Activated T-cell treated with anti-CD3 and anti-CD28 coated beads, Interleukin-2, amount 50 U/mL, for 48 hours (primary cell): Measurements from ENCODE around the gene ZMYND19.
"Not testable (repeated sequence)": the region's sequence is repeated elsewhere in the genome, so short reads cannot be mapped to it uniquely, and the experiment has no call there.

Experiments used
- DNase-seq, 2 experiments: peaks; one replicate each; pipeline ENCODE4 v3.0.0-alpha.2; 2020

ZMYND19 gene

GRCh38 chr9:137586854-137587253 lies 3.5 kb downstream of the ZMYND19 start:
- DNase-seq, result no peak

GRCh38 chr9:137583957-137584356 lies 6.4 kb downstream of the ZMYND19 start:
- DNase-seq, result no peak

DNA sequence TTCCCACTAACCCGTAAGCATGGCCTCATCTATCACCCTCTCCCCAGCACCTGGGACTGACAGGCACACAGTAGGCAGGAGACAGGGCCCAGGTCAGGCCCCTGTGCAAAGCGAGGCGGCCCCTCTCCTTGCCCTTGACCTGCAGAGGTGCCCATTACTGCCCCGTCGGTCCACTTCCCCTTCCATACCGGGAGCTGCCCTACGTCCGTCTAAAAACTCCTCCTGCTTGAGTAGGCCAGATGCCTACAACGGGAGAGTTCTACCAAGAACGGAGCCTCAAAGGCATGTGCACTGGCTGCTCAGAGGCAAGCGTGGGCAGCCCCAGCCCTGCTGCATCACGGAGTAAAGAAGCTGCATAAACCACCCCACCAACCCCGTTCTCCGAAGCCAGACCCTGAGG lies 7.0 kb downstream of the ZMYND19 start:
- no peak for DNase-seq

- peak in 1 of 2 experiments; percentile 35 for DNase-seq
These were observed 7.9 kb downstream of the ZMYND19 start for GRCh38 chr9:137582286-137582860.

DNA sequence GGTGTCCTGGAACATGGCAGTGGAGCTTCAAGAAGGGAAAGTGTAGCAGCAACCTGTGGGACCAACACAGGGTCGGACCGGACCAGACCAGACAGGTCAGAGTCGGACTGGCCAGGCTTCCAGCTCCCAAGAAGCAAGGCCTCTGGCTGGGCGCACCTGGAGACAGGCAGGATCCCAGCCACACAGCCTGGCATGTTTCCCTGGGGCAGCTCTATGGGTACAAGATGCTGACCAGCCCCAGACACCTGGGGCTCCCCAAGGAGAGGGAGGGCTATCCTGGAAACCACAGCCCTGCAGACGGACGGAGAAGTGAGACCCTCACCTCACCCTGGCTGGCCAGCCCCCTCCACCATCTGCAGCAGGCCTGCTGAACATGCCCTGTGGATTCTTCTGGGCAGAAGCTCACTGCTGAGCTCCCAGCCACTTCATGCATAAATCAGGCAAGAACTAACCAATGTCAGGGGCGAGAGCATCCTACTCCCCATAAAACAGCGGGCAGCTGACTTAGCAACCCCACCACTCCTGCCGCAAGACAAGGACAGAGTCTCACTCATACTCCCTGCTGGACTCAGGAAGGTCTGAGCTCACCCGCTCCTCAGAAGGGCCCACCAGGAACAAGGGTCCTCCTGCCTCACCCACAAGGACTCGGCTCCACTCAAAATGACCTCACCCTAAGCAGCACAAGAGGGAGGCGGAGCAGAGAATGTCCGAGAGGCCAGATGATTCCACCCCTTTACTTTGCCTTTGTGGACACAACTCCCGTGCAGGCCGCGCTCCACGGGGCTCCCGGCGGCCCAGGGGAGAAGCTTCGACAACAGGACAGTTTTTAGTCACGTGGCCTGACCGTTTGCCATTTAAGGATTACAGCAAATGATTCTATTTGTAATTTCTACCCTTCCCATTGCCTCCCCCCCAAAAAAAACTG lies 8.7 kb downstream of the ZMYND19 start:
- DNase-seq, result no peak

DNA sequence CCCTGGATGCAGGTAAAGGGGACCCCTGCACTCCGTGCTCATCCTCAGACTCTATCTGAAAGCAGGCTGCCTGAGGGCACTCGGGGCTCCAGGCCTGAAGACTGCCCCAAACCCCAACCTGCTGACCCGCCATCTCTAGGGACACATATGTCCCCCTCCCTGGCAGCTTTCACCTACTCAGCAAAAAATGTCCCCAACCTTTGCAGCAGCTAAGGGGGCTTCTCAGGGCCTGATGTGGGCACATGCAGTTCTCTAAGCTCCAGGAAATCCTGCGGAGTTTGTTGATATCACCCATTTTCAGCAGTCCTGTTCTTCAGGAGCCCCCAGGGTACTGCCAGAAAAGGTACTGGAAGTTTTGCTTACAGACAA lies 9.4 kb downstream of the ZMYND19 start:
- no peak for DNase-seq

DNA sequence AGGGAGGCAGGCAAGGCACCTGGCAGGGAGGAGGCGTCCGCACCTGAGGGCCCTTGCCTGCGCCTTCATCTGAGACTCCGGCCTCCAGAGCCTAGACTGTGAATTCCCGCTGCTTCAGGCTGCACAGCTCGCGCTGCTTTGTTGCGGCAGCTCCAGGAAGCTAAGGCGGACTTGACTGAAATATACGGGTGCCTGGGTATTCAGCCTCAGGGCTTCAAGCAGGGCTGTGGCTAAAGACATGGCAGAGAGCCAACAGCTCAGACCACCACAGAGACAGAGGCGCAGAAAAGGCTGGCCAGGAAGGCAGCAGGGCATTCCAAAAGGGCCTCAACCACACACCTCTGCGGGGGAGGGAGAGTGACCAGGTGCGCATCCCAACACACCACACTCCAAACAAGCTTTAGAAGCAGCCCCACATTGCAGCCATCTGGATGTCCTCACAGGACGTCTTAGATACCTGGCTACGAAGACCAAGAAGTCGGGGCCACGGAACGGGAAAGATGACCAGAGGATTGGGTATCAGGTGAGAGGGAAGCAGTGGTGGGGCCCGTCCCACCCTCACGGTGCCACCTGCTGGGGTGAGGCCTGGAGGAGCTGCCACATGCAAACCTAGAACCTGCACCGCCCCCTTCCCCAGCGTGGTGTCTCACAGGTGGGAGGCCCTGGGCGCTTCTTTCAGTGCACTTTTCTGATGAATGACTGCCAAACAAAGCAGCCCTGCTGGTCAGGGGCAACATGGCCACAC lies 9.9 kb downstream of the ZMYND19 start:
- DNase-seq, result peak in 1 of 2 experiments; percentile 29

GRCh38 chr9:137579259-137579604 lies 11.1 kb downstream of the ZMYND19 start:
- no peak for DNase-seq

DNA sequence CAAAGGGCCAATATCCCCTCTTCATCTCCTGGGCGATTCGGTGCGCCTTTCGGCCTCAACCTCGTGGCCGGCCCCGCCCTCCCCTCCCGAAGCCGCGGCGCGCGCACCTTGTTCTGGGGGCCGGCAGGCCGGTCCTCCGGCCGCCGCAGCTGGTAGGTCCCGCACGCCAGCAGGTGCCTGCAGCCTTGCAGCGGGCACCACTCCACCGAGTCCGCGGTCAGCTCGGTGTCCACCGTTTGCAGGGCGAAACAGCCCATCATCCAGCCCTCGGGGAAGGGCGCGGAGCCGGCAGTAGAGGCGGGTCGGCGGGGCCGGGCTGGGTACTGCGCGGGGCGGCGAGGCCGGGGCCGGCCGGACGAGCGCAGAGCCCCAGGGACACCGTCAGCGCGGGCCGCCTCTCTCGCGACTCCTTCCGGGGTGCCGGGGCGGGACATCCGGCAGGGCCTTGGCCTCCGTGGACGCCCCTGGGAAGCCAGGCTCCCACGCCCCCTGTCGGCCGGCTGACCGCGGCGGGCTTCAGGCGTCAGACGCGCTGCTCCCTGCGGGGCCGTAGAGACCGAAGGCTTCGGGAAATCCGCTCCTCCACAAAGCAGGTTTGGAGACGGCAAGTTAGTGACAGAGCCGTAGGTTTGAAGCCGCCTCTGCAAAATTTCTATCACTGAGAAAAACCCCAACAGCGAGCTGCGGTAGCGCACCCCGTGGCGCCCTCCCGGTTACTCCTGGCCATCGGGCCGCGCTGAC lies 11.6 kb downstream of the ZMYND19 start, which contains the start of gene DPH7:
Gene DPH7, minus strand, starts transcription at position 408 of the 741 bp plus-strand sequence. Its CDS starts 148 bp downstream, at position 260.
- peak; percentile 97 to 98 for DNase-seq

DNA sequence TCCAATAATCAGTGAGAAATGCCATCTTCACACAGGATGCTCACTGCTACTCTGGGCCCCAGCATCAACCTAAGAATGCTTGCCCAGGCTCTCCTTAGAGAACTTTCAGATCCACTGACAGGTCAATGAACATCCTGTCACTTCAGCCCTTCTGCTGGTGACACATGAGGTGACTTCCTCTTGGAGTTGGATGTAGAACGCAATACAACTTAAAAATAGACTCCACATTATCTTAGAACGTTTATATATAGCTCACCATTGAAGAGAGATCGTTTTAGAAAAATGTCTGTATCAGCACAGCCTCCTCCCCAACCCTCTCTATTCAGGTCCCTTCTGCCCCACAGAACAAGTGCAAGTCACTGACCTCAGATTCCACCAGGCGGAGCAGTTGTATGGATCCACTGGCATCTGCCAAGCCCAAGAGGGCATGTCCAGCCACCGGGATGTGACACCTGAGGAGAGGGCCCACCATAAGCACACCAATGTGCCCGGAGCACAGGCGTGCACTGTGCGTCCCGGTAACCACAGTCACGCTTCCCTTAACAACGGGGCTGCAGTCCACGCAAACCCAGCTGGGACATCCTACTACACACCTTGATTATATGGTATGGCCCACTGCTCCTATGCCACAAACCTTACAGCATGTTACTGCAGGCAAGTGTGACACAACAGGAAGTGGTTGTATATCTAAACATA lies 14.4 kb downstream of the ZMYND19 start:
- no peak for DNase-seq

- DNase-seq, result no peak
These were observed 15.0 kb downstream of the ZMYND19 start for GRCh38 chr9:137575364-137575715.

DNA sequence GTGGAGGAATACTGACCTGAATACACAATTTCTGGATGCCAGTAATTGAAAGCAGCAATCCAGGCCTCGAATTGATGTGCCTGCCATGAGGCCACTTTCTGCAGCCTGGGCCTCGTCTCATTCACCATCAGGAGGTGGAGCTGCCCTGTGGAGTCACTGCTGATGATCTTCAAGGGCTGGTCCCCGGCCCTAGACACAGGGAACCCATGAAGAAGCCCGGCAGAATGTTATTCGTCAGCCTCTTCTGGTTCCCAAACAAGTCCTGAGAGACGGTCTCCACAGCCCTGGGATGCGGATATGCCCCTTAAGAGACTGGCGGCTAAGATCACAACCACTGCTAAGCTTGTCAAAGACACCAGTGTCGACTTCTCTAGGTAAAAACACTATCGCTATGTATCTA lies 16.1 kb downstream of the ZMYND19 start:
- DNase-seq, result no peak

GRCh38 chr9:137570566-137570965 lies 19.7 kb downstream of the ZMYND19 start:
- no peak for DNase-seq

GRCh38 chr9:137569609-137570203 lies 20.6 kb downstream of the ZMYND19 start:
- DNase-seq, result no peak

- DNase-seq, result not testable (repeated sequence)
These were observed 21.9 kb downstream of the ZMYND19 start for GRCh38 chr9:137568445-137568844.

DNA sequence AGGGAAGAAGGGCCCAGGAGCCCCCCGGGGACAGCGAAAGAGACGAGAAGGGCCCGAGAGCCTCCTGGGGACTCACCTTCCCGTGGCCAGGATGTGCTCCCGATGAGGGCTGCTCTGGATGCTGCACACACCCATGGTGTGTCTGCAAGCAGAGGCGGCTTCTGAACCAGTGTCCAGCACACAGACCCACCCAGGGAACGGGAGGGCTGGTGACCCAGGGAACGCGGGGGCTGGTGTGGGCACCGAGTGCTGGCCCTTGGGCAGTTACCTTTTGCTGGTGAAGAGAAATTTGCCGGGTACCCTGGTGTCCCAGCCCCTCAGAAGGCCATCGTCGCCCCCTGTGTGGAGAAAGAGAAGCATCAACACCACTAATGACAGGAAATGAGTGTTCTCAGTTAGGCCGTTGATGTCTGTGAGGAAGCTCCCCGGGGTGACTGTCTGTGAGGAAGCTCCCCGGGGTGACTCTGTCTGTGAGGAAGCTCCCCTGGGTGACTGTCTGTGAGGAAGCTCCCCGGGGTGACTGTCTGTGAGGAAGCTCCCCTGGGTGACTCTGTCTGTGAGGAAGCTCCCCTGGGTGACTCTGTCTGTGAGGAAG lies 25.4 kb downstream of the ZMYND19 start:
- DNase-seq, result no peak

DNA sequence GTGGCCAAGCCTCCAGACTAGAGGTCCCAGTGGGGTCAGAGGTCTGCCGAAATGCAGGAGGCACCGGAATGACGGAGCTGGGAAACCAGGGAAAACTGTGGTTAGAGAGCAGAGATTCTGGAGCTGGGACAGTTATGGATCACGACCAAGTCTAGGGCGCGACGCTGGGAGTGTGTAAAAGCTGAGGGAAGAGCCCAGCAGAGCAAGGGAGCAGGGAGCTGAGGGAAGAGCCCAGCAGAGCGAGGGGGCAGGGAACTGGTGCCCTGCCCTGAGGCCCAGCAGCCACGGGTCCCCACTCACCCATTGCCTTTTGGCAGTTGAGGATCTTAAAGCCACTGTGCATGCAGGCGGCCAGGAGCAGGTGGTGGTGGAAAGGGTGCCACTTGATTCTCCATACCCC lies 26.2 kb downstream of the ZMYND19 start:
- no peak for DNase-seq

- DNase-seq, result no peak
These were observed 32.2 kb downstream of the ZMYND19 start for GRCh38 chr9:137558127-137558526.

DNA sequence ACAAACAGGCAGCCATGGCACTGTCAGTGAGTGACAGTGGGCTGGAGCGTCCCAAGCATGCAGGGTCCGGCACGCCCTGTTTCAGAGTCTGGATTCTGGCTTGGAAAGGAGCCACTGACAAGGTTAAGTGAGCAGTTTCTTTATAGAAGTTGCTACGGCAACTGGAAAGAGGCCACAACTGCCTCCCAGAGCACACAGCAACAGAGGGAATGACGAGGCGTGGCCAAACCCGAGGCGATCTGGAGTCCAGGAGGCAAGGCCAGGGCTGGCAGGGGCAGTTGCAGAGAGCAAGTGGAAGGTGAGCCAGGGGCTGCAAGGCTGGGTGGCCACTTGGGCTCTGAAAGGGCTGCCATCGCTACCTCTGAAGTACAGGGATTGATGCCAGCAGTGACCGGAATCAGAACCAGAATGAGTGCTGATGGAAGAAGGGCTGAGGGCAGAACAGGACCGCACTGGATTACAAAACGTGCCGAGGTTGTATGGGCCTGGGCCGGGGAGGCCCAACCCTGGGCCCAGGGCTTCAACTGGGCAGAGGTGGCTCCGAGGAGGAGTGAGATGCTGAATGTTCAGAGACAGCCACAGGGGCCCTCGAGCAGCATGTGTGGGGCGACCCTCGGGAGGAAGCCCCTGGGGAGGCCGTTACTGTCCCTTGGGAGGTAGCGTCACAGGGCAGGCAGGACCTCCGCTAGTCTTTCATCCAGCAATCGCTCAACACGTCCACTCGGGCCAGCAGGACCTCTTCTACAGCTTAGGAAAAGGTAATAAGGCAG lies 34.1 kb downstream of the ZMYND19 start:
- DNase-seq, result no peak

DNA sequence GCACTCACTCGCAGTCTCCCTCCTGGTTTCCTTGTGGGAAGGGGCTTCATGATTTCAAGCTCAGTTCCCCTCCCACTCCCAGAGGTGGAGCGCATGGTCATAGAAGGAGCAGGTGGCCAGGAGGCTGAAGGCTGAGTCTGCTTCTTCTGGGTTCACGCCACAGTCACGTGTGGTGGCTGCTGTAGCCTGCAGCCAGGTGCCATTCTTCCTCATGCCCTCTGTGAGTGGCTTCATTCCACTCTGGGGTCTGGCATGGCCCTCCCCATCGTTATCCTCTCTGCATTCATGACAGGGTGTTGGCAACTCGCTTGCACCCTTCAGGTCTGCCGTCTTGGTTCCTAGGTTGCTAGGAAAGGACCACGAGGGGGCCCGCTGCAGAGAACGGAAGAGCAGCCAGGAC lies 35.1 kb downstream of the ZMYND19 start:
- DNase-seq, result no peak

DNA sequence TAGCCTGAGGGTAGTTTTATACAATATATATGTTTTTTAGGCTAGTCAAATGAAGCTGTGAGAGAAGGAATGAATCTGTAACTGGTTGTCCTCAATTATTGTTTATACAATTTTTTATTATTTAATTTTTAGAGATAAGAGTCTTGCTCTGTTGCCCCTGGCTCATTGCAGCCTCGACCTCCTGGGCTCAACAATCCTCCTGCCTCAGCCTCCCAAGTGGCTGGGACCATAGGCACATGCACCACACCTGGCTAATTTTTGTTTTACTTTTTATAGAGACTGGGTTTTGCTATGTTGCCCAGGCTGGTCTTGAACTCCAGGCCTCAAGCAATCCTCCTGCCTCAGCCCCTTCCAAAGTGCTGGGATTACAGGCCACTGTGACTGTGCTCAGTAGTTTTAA lies 36.0 kb downstream of the ZMYND19 start:
- no peak for DNase-seq
